Esophagus (tissue), 2 donors: ENCODE data around the gene NUP188. TPM values are rescaled to one million over a fixed set of nuclear protein-coding genes. Genes with fewer than 3 reads are reported as not detected.

Experiments
- H3K27ac ChIP-seq, 2 donors: one replicate each; pipeline ENCODE4 v1.5.1; 2013; ENCODE audit warnings: low read depth in 2 of 2, mild to moderate bottlenecking in 2 of 2, inconsistent platforms in 1 of 2, low read length in 1 of 2, moderate library complexity in 1 of 2
- H3K27me3 ChIP-seq, 2 donors: one replicate each; pipeline ENCODE4 v1.6.1; 2013; ENCODE audit warnings: low read length in 2 of 2, control low read depth in 1 of 2, mild to moderate bottlenecking in 1 of 2; ENCODE audit not compliant: insufficient read depth in 2 of 2, control insufficient read depth in 1 of 2
- H3K36me3 ChIP-seq, 2 donors: one replicate each; pipeline ENCODE4 v1.6.1; 2013; ENCODE audit warnings: low read length in 1 of 2; ENCODE audit not compliant: control insufficient read depth in 2 of 2, insufficient read depth in 2 of 2
- H3K4me1 ChIP-seq, 2 donors: one replicate each; pipeline ENCODE4 v1.6.1; 2013; ENCODE audit warnings: low read length in 1 of 2; ENCODE audit not compliant: control insufficient read depth in 2 of 2, insufficient read depth in 2 of 2
- H3K4me3 ChIP-seq, 2 donors: one replicate each; pipeline ENCODE4 v1.5.1; 2013; ENCODE audit warnings: low read length in 2 of 2, mild to moderate bottlenecking in 2 of 2, low read depth in 1 of 2, moderate library complexity in 1 of 2
- H3K9me3 ChIP-seq, 2 donors: one replicate each; pipeline ENCODE4 v1.6.1; 2013; ENCODE audit warnings: mild to moderate bottlenecking in 2 of 2, low read depth in 1 of 2, low read length in 1 of 2, moderate library complexity in 1 of 2; ENCODE audit not compliant: control insufficient read depth in 2 of 2, insufficient read depth in 1 of 2
- WGBS, 2 donors: extraction: QIAGEN DNeasy Blood & Tissue Kit; methylation state at CpG; one replicate each; pipeline ENCODE4 v1.1.7; 2013; 5-methylcytosine and 5-hydroxymethylcytosine counted together
- polyA plus RNA-seq, 2 donors: library from polyadenylated mRNA; stranded (reverse); fragments of 200-250 nt; gene quantifications; one replicate each; pipeline ENCODE4 v1.2.3, GENCODE V29; 2013
- donor health status: healthy with polysubstance abuse.
- donor health status: Bipolar disorder and iron deficiency.

Gene NUP188
- polyA plus RNA-seq, 2 donors, result 19.7 to 21.8 TPM

DNA sequence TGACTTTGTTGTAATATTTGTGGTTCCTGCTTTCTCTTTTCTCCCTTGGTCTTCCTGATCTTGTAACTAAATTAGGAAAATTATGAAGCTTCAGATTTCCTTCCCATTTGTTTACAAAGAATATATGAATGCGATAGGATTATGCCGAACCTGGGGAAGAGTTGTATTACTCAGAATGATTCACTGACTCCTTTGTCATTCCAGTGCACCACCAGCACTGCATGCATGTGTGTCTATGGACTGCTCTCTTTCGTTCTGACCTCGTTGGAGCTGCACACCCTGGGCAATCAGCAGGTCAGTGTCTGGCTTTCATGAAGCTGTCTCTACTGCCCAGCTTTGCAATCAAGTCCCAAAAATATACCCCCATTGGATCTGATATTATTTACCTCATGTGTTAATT lies 25.5 kb downstream of the NUP188 start:
- Histone ChIP-seq H3K36me3 (peaks cover 5 to 26% of the 10 kb centered on the region in 2 donors), H3K27ac (no peak overlapping the region)

DNA sequence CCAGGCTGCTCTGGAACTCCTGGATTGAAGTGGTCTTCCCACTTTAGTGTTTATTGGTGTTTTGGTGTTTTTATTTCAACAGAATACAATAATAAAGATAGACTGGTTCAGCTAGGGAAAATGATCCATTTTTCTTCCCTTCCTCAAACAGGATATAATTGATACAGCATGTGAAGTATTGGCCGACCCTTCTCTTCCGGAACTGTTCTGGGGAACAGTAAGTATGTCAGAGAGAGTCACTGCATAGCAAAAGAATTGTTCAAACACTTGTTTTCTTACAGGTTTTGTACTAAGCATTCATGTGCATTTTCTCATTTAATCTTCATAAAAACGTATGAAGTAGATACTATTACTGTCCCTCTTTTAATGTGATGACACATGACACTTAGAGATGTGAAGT lies 31.6 kb downstream of the NUP188 start:
- Histone ChIP-seq H3K27me3 (no peaks in the 10 kb centered on the region), H3K4me3 (no peak overlapping the region), H3K9me3 (no peaks in the 10 kb centered on the region), H3K36me3 (peaks cover 14 to 31% of the 10 kb centered on the region in 2 donors), H3K27ac (no peak overlapping the region), H3K4me1 (no peaks in the 10 kb centered on the region)
- WGBS, 2 donors, result 90 to 92% methylated on average over 3 of the region's 3 CpGs

More for the DNA sequence above, 25.5 kb downstream of the NUP188 start:
- H3K9me3 ChIP-seq, result no peaks in the 10 kb centered on the region
- H3K27me3 ChIP-seq, result no peaks in the 10 kb centered on the region
- WGBS, 2 donors, result 65 to 67% methylated on average over 4 of the region's 4 CpGs
- H3K4me1 ChIP-seq, result no peaks in the 10 kb centered on the region
- H3K4me3 ChIP-seq, result no peak overlapping the region

DNA sequence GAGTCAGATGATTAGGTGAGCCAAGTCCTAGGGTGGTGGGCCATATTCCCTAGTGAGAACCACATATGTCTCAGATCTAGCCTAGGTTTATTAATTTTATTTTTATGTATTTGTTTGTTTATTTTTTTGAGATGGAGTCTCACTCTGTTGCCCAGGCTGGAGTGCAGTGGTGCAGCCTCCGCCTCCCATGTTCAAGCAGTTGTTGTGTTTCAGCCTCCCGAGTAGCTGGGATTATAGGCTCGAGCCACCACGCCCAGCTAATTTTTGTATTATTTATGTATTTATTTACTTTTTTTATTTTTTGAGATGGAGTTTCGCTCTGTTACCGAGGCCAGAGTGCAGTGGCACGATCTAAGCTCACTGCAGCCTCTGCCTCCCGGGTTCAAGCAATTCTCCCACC lies 36.0 kb downstream of the NUP188 start:
- Histone ChIP-seq H3K27ac (no peak overlapping the region), H3K36me3 (peaks cover 12 to 36% of the 10 kb centered on the region in 2 donors), H3K4me1 (peaks cover 2 to 7% of the 10 kb centered on the region in 2 donors), H3K4me3 (no peak overlapping the region), H3K9me3 (no peaks in the 10 kb centered on the region), H3K27me3 (no peaks in the 10 kb centered on the region)
- WGBS, 2 donors, result 92 to 97% methylated on average over 8 of the region's 8 CpGs

DNA sequence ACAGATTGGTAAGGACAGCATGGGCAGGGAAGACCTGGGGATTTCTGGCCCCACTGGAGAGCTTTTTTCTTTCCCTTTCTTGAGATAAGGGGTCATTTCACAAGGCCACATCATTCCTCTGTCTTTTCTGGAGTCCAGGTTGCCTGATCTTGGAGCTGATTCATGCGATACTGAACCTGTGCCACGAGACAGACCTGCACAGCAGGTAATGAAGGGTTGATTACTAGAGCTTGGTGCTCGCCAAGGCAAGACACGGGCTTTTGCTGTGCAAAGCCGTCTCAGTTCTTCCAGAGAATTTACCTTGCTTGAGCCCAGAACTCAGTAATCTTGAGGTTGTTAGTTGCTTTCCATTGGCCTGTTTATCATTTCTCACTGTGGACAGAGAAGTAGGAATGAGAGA lies 39.2 kb downstream of the NUP188 start:
- 61 to 77% methylated on average over 5 of the region's 5 CpGs for WGBS, 2 donors
- no peaks in the 10 kb centered on the region for H3K9me3 ChIP-seq
- H3K27me3 ChIP-seq, result no peaks in the 10 kb centered on the region
- H3K4me1 ChIP-seq, result peaks cover 2 to 7% of the 10 kb centered on the region in 2 donors
- peaks cover 9 to 30% of the 10 kb centered on the region in 2 donors for H3K36me3 ChIP-seq
- peak overlapping the region; percentile 57 to 70 for H3K27ac ChIP-seq
- no peak overlapping the region for H3K4me3 ChIP-seq

DNA sequence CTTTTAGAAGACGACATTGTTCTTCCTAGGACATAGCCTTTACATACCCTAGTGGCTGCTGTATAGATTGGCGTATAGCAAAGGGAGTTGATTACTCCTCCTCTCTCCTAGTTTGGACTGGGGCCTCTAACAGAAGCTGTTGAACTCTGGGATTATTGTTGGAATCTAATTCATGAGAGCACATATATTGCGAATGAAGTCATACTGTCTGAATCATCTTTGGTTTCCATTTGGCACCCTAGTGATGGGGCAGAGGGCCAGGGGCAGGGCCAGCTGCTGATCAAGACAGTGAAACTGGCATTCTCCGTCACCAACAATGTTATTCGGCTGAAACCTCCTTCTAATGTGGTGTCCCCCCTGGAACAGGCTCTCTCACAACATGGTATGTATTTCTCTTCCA lies 40.3 kb downstream of the NUP188 start:
- 58 to 70% methylated on average over 5 of the region's 5 CpGs for WGBS, 2 donors
- Histone ChIP-seq H3K36me3 (peaks cover under 1 to 26% of the 10 kb centered on the region in 2 donors), H3K27ac (peak overlapping the region; percentile 67 to 75), H3K4me1 (peaks cover 2 to 7% of the 10 kb centered on the region in 2 donors), H3K9me3 (no peaks in the 10 kb centered on the region), H3K4me3 (no peak overlapping the region), H3K27me3 (no peaks in the 10 kb centered on the region)

DNA sequence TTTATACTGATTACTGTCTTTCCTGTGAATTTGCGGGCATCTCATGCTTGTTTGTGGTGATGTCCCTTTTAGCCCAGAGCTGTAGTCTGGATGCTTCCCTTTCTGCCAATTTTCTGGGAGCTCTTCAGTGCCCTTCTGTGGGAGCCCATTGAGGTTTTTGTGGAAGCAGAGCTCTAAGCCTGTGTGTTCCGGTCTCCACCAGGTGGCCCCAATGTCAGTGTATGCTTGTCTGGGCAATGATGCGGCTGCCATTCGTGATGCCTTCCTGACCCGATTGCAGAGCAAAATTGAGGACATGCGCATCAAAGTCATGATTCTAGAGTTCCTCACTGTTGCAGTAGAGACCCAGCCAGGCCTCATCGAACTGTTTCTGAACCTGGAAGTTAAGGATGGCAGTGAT lies 45.5 kb downstream of the NUP188 start:
- Histone ChIP-seq H3K4me1 (peaks cover 0 to 2% of the 10 kb centered on the region in 2 donors), H3K27me3 (no peaks in the 10 kb centered on the region), H3K27ac (no peak overlapping the region), H3K4me3 (no peak overlapping the region), H3K36me3 (peaks cover 13 to 34% of the 10 kb centered on the region in 2 donors), H3K9me3 (no peaks in the 10 kb centered on the region)
- 70 to 78% methylated on average over 7 of the region's 7 CpGs for WGBS, 2 donors

DNA sequence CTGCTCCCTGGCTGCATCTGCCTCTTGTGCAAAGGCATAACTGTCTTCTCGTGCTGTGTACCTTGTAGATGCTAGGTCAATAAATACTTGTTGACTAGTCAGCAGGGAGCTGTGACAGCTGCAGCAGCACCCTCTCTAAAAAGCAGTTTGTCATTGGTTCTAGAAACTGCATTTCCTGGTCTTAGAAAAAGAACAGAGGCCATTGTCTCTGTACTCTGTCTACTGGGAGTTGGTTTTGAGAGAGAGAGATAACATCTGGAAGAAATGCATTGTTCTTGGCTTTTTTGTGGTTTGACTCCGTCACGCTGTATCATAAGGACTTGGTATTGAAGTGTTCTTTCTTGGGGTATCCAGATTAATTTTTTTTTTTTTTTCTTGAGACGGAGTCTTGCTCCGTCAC lies 48.3 kb downstream of the NUP188 start:
- H3K27ac ChIP-seq, result no peak overlapping the region
- peaks cover 21 to 42% of the 10 kb centered on the region in 2 donors for H3K36me3 ChIP-seq
- H3K9me3 ChIP-seq, result no peaks in the 10 kb centered on the region
- H3K27me3 ChIP-seq, result no peaks in the 10 kb centered on the region
- WGBS, 2 donors, result 89 to 91% methylated on average over 5 of the region's 5 CpGs
- no peak overlapping the region for H3K4me3 ChIP-seq
- H3K4me1 ChIP-seq, result peaks cover 0 to 5% of the 10 kb centered on the region in 2 donors

DNA sequence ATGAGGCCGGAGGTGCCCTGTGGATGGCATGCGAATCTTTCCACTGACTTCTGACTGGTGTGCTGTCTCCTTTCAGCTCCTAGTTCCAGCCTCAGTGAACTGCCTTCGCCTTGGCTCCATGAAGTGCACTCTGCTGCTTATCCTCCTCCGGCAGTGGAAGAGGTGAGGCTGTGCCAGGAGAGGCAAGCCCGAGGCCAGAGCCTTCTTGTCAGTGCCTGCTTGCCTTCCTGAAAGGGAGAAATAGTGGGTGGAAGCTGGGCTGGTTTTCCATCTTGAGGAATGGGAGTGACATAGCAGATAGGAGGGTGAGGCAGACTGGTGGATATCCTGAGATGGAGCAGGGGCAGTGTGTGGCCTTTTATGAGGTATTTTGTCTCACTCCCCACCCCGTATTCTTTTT lies 51.0 kb downstream of the NUP188 start:
- H3K4me3 ChIP-seq, result no peak overlapping the region
- H3K9me3 ChIP-seq, result no peaks in the 10 kb centered on the region
- WGBS, 2 donors, result 55 to 74% methylated on average over 6 of the region's 6 CpGs
- peaks cover 34 to 59% of the 10 kb centered on the region in 2 donors for H3K36me3 ChIP-seq
- H3K27me3 ChIP-seq, result no peaks in the 10 kb centered on the region
- peak overlapping the region in 1 of 2 donors; percentile 40 for H3K27ac ChIP-seq
- peaks cover 0 to 3% of the 10 kb centered on the region in 2 donors for H3K4me1 ChIP-seq

DNA sequence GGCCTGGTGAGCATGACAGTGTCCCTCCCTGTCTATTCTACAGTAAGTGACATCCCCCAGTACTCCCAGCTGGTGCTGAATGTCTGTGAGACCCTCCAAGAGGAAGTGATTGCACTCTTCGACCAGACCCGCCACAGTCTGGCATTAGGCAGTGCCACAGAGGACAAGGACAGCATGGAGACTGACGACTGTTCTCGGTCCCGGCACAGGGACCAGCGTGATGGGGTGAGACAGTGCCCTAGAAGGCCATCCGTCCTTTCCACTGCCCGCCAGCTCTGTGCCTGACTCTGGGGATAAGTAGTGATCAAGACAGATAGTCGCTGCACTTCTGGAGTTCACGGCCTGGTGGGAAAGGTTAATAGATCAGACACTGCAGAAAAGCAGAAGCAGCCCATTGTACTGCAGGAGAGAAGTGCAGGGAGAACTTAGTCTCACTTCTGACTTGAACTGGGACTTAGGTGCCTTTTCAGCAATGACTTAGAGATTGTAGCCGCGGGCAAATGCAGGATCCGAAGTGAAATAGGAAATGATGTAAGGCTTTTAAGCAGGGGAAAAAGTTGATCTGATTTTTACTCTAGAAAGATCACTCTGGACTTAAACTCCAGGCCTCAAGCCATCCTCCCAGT lies 52.2 kb downstream of the NUP188 start:
- peaks cover 34 to 55% of the 10 kb centered on the region in 2 donors for H3K36me3 ChIP-seq
- WGBS, 2 donors, result 81 to 93% methylated on average over 13 of the region's 13 CpGs

More for the DNA sequence above, 52.2 kb downstream of the NUP188 start:
- no peaks in the 10 kb centered on the region for H3K27me3 ChIP-seq
- peaks cover 0 to 3% of the 10 kb centered on the region in 2 donors for H3K4me1 ChIP-seq
- H3K9me3 ChIP-seq, result no peaks in the 10 kb centered on the region
- H3K27ac ChIP-seq, result no peak overlapping the region
- H3K4me3 ChIP-seq, result no peak overlapping the region
